Neural crest cell (in vitro differentiated cells): ENCODE data around the gene CERKL. TPM values are rescaled to one million over a fixed set of nuclear protein-coding genes. Genes with fewer than 3 reads are reported as not detected.

ENCODE experiments used
- DNase-seq: peaks from one replicate; pipeline ENCODE4 v3.0.0; 2021; ENCODE audit warnings: low read depth, mixed read lengths, low spot score
- H3K27ac Mint-ChIP-seq: one replicate; pipeline ENCODE4 v1.8.0; 2021; ENCODE audit warnings: mild to moderate bottlenecking, mixed read lengths; ENCODE audit not compliant: unreplicated experiment
- H3K27me3 Mint-ChIP-seq: 2 replicates; pipeline ENCODE4 v1.8.0; 2021; ENCODE audit warnings: low read depth, mild to moderate bottlenecking, mixed read lengths
- H3K36me3 Mint-ChIP-seq: 2 replicates; pipeline ENCODE4 v1.8.0; 2021; ENCODE audit warnings: low read depth, mild to moderate bottlenecking, mixed read lengths
- H3K4me1 Mint-ChIP-seq: 2 replicates; pipeline ENCODE4 v1.8.0; 2021; ENCODE audit warnings: mixed read lengths
- H3K4me3 Mint-ChIP-seq: one replicate; pipeline ENCODE4 v1.8.0; 2021; ENCODE audit warnings: mild to moderate bottlenecking, mixed read lengths
- H3K9me3 Mint-ChIP-seq: 2 replicates; pipeline ENCODE4 v1.8.0; 2021; ENCODE audit warnings: mixed read lengths
- total RNA-seq: library from RNA; stranded (reverse); gene quantifications from 2 replicates; pipeline ENCODE4 v1.2.1, GENCODE V29; 2021
- TF ChIP-seq, protein P1 (sequence below): fragments of 200-600 bp; sonication (generic); conservative IDR thresholded peaks from 2 replicates; pipeline ENCODE4 v1.5.0; 2021; ENCODE audit warnings: antibody characterized with exemption, mild to moderate bottlenecking

Gene CERKL
- total RNA-seq, 1 donor from 2014 or later, result 0.28 TPM

- TF ChIP-seq, protein P1, sequence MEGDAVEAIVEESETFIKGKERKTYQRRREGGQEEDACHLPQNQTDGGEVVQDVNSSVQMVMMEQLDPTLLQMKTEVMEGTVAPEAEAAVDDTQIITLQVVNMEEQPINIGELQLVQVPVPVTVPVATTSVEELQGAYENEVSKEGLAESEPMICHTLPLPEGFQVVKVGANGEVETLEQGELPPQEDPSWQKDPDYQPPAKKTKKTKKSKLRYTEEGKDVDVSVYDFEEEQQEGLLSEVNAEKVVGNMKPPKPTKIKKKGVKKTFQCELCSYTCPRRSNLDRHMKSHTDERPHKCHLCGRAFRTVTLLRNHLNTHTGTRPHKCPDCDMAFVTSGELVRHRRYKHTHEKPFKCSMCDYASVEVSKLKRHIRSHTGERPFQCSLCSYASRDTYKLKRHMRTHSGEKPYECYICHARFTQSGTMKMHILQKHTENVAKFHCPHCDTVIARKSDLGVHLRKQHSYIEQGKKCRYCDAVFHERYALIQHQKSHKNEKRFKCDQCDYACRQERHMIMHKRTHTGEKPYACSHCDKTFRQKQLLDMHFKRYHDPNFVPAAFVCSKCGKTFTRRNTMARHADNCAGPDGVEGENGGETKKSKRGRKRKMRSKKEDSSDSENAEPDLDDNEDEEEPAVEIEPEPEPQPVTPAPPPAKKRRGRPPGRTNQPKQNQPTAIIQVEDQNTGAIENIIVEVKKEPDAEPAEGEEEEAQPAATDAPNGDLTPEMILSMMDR, result no peak
- H3K27ac Mint-ChIP-seq, result no peak overlapping the region
- H3K4me3 Mint-ChIP-seq, result peak overlapping the region; percentile 85
- no peaks in the 10 kb centered on the region for H3K36me3 Mint-ChIP-seq
- H3K4me1 Mint-ChIP-seq, result peaks cover 41% of the 10 kb centered on the region
- H3K9me3 Mint-ChIP-seq, result no peaks in the 10 kb centered on the region
- DNase-seq, result peak; percentile 67
- H3K27me3 Mint-ChIP-seq, result peaks cover 100% of the 10 kb centered on the region
Observed at GRCh38 chr2:181683518-181684453, 26.9 kb upstream of the CERKL start.

DNA sequence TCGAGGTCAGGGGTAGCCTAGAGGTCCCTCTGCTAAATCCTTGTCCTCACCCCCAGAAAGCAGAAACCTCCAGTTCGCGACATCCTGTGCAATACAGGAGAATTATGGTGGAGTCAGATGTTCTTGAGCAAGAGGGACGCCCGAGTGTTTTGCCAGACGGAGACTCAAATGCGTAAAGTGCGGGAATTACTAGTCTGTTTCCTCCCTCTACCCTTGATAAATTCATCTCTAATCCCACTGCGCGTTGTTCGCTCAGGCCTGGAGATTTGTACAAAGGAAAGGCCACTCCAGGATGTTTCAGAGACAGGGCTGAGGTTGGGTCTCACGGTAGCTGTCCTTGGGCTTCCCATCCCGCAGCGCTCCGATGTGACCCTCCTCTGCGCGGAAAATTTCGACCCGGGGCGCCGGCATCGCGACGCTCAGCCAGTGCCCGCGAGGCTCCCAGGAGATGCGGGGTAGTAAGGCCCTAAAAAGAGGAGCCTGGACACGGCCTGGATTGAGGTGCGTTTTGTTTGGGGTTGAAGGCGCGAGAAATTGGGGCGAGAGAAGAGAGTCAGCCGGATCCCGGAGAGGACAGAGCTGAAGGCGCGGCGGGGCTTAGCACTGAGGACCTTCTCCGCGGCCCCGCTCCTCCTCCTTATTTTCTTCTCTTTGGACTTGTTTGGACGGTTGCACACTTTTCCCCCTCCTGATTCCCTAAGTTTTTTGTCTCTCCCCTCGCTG lies 26.1 kb upstream of the CERKL start:
- Mint-ChIP-seq H3K9me3 (no peaks in the 10 kb centered on the region), H3K27ac (no peak overlapping the region), H3K4me1 (peaks cover 43% of the 10 kb centered on the region)

DNA sequence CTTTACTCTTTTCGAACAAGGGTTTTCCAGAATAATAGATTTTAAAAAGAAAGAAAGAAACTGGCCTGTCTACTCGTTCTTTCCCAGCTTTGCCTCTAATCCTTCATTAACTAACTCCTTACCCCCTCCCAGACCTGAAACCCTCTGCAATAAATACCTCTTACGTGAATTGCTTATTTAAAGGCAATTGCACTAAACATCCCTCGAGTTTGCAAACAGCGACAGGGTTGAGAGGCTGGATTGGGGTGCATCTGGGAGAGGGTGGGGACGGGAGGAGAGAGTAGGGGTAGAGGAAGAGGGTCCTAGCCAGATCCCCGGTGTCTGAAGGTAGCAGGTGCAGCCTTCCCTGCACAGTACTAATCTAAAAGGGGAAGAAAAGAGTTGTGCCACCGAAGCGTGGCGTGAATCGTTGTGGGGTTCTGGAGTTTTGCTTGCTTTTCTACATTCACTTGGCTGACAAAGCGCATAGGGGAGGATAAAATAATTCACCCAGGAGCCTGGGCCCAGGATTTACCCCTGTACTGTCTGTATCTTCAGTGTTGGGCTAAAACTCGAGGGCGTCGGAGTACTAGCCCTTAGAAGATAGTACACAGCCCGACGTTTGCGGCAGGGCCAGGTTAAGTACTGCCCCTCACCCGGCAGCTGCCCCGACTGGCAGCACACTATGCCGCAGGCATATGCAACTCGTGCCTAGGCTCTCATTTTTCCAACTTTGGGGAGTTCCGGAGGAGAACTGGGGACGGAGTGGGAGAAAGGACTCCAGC lies 25.3 kb upstream of the CERKL start:
- no peak overlapping the region for H3K27ac Mint-ChIP-seq
- H3K4me3 Mint-ChIP-seq, result peak overlapping the region; percentile 85
- no peaks in the 10 kb centered on the region for H3K36me3 Mint-ChIP-seq
- DNase-seq, result no peak
- no peaks in the 10 kb centered on the region for H3K9me3 Mint-ChIP-seq
- H3K27me3 Mint-ChIP-seq, result peaks cover 98% of the 10 kb centered on the region
- peaks cover 46% of the 10 kb centered on the region for H3K4me1 Mint-ChIP-seq
- TF ChIP-seq, protein P1, result no peak

More for the DNA sequence above, 26.1 kb upstream of the CERKL start:
- no peak for DNase-seq
- H3K36me3 Mint-ChIP-seq, result no peaks in the 10 kb centered on the region
- H3K4me3 Mint-ChIP-seq, result peak overlapping the region; percentile 85
- H3K27me3 Mint-ChIP-seq, result peaks cover 100% of the 10 kb centered on the region
- TF ChIP-seq, protein P1, result no peak

DNA sequence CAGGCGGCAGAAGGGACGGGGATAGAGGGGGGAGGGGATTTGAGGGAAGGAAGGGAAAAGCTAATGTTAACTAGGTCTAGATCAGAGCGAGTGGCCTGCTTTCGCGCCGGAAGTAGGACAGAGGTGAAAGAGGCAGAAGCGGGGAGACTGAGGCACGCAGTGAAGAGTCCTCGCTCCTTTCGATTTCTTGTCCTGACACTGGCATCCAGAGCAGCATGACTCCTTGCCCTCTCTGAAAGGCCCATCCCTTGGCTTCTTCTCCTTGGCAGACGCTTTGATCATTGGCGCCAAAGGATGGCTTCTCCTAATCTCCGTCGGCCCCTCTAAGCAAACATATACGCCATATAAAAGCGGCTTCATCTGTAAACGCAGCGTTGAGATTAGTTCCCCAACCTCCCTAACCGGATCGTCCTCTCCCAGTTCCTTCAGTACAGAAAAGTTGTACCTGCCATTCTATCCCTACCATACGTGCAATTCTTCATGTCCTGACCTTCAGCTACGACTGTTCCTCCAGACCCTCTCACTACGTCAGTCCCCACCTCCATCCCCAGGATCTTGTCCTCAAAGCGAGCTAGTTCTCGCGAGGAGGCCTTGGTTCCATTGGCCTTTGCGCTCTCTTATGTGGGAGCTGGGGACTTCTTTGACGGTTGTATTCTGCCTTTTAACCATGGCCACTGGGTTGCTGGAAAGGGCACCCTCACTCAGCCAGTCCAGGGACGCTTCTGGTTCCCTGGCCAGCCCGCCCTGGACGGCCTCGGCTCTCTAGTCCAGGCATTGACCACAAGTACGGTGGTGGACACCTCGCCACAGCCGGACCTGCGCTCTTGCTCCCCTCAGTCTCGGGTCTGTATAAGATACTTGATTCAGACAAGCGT lies 24.3 kb upstream of the CERKL start:
- peak overlapping the region; percentile 85 for H3K4me3 Mint-ChIP-seq
- H3K27me3 Mint-ChIP-seq, result peaks cover 96% of the 10 kb centered on the region
- DNase-seq, result no peak
- H3K4me1 Mint-ChIP-seq, result peaks cover 46% of the 10 kb centered on the region
- H3K9me3 Mint-ChIP-seq, result no peaks in the 10 kb centered on the region
- no peaks in the 10 kb centered on the region for H3K36me3 Mint-ChIP-seq
- no peak overlapping the region for H3K27ac Mint-ChIP-seq
- TF ChIP-seq, protein P1, result no peak
